ENCODE data around the gene C14orf93. TPM values are rescaled to one million over a fixed set of nuclear protein-coding genes. Genes with fewer than 3 reads are reported as not detected.

The C14orf93 gene
- total RNA-seq, 1 experiment from 2014 or later, result 8.2 TPM

GRCh38 chr14:22985894-22986507 lies 23.9 kb downstream of the C14orf93 start:
- Mint-ChIP-seq H3K27ac (peak overlapping the region in 1 of 3 experiments; percentile 23; a peak in 1 of 7 replicates), H3K4me3 (no peak overlapping the region), H3K9me3 (peaks cover 0 to 12% of the 10 kb centered on the region in 2 experiments; a peak in 2 of 5 replicates), H3K27me3 (ENCODE audit: low read depth) (no peaks in the 10 kb centered on the region; the same call in 1 of the 2 replicates), H3K36me3 (ENCODE audit: insufficient read depth in 1 of 3, low read depth in 3 of 3) (peaks cover 5 to 24% (median 10%) of the 10 kb centered on the region in 3 experiments; a peak in 6 of 7 replicates), H3K4me1 (no peaks in the 10 kb centered on the region; a peak in 1 of 4 replicates)
- DNase-seq, result no peak
- Histone ChIP-seq H2AK5ac (ENCODE audit: insufficient read length, low read length) (no peak overlapping the region), H2BK5ac (ENCODE audit: insufficient read length, low read length) (no peak overlapping the region), H2AFZ (ENCODE audit: low read length) (no peak overlapping the region), H2BK12ac (ENCODE audit: insufficient read length, low read depth, low read length) (no peak overlapping the region), H3K27me3 (ENCODE audit: insufficient read depth, low read length) (no peaks in the 10 kb centered on the region), H3K4me1 (ENCODE audit: insufficient read depth, low read length) (no peaks in the 10 kb centered on the region; the same call in 1 of the 2 replicates), H3K23ac (ENCODE audit: insufficient read length, low read depth, low read length) (no peak overlapping the region), H3K4ac (ENCODE audit: low read depth, low read length) (no peak overlapping the region), H4K91ac (ENCODE audit: insufficient read length, low read depth, low read length) (no peak overlapping the region), H3K79me2 (ENCODE audit: insufficient read depth, low read length) (no peaks in the 10 kb centered on the region), H3K79me1 (ENCODE audit: insufficient read depth, low read depth, low read length, poor library complexity, severe bottlenecking) (no peaks in the 10 kb centered on the region), H2BK20ac (ENCODE audit: low read depth, low read length, poor library complexity, severe bottlenecking) (no peak overlapping the region), H3K9ac (ENCODE audit: extremely low read depth, insufficient read length, low read length) (no peak overlapping the region), H3K14ac (ENCODE audit: insufficient read depth, low read length) (no peak overlapping the region), H3K9me3 (ENCODE audit: control insufficient read depth, low read depth, low read length) (no peaks in the 10 kb centered on the region), H4K8ac (replicated peaks; ENCODE audit: insufficient read length, low read depth, low read length) (no peak overlapping the region), H4K20me1 (ENCODE audit: control insufficient read depth, insufficient read depth, insufficient read length) (peaks cover 3% of the 10 kb centered on the region), H3T11ph (ENCODE audit: low read length) (no peak overlapping the region), H3K4me2 (ENCODE audit: insufficient read depth, insufficient read length, low read length) (no peak overlapping the region), H3K27ac (ENCODE audit: insufficient read length, low read depth, low read length) (no peak overlapping the region), H3K18ac (ENCODE audit: insufficient read length, low read depth, low read length) (no peak overlapping the region), H2BK15ac (ENCODE audit: low read depth, low read length) (no peak overlapping the region), H2BK120ac (ENCODE audit: low read depth, low read length, poor library complexity, severe bottlenecking) (no peak overlapping the region), H3K23me2 (ENCODE audit: insufficient read length, low read depth, low read length, poor library complexity, severe bottlenecking) (peaks cover 10% of the 10 kb centered on the region), H4K5ac (ENCODE audit: insufficient read length, low read depth, low read length) (no peak overlapping the region), H3K56ac (ENCODE audit: insufficient read length, low read depth, low read length) (no peak overlapping the region)
- no CpG with 5 or more reads among the region's 2 CpGs for WGBS (ENCODE audit: extremely low coverage, insufficient read length, low lambda C conversion rate)
- no peak for TF ChIP-seq CTCF (conservative IDR thresholded peaks at IDR 0.05)

All from H9 (cell line).